ENCODE data around the gene OBSCN.

- no peak for TF ChIP-seq POLR2A (IDR thresholded peaks at IDR 0.05)
- TF ChIP-seq CTCF (IDR thresholded peaks at IDR 0.05): no peak
These were observed 110.3 kb downstream of the OBSCN start for GRCh38 chr1:228317891-228318810.

All from prostate gland (tissue), 2 donors.